RWPE2 (cell line): ENCODE measurements around the gene TIE1.

Experiments used
- ATAC-seq: fragments of 200-7000 bp; cut with Tn5 transposase; 3 replicates; pipeline ENCODE4 v1.9.1; 2021; ENCODE audit warnings: low read depth
- DNase-seq: peaks from one replicate; pipeline ENCODE4 v3.0.0-alpha.2; 2020; ENCODE audit warnings: low spot score
- H3K27ac ChIP-seq: fragments of 450-650 bp; 2 replicates; pipeline ENCODE4 v1.5.1; 2017; ENCODE audit warnings: mild to moderate bottlenecking; ENCODE audit not compliant: poor library complexity, severe bottlenecking
- H3K27me3 ChIP-seq: fragments of 250-450 bp; sonication (Bioruptor Pico); 2 replicates; pipeline ENCODE4 v1.5.1; 2021; ENCODE audit warnings: mild to moderate bottlenecking, moderate library complexity; ENCODE audit not compliant: insufficient read depth, poor library complexity, severe bottlenecking
- H3K36me3 ChIP-seq: fragments of 250-450 bp; sonication (Bioruptor Pico); 2 replicates; pipeline ENCODE4 v1.5.1; 2020; ENCODE audit warnings: low read depth, mild to moderate bottlenecking, moderate library complexity
- H3K4me1 ChIP-seq: fragments of 250-450 bp; sonication (Bioruptor Pico); 2 replicates; pipeline ENCODE4 v1.5.1; 2021; ENCODE audit warnings: mild to moderate bottlenecking, moderate library complexity; ENCODE audit not compliant: insufficient read depth, poor library complexity, severe bottlenecking
- H3K4me3 ChIP-seq: fragments of 250-450 bp; sonication (Bioruptor Pico); 2 replicates; pipeline ENCODE4 v1.5.1; 2021; ENCODE audit warnings: mild to moderate bottlenecking, moderate library complexity; ENCODE audit not compliant: severe bottlenecking
- H3K9me3 ChIP-seq: fragments of 250-450 bp; sonication (Bioruptor Pico); 2 replicates; pipeline ENCODE4 v1.5.1; 2021; ENCODE audit warnings: mild to moderate bottlenecking, moderate library complexity; ENCODE audit not compliant: severe bottlenecking
- TF ChIP-seq, protein P1 (sequence below): fragments of 450-650 bp; IDR thresholded peaks from one replicate; pipeline ENCODE4 v1.5.1; 2017; ENCODE audit warnings: mild to moderate bottlenecking, moderate library complexity; ENCODE audit not compliant: poor library complexity, severe bottlenecking

Gene TIE1

DNA sequence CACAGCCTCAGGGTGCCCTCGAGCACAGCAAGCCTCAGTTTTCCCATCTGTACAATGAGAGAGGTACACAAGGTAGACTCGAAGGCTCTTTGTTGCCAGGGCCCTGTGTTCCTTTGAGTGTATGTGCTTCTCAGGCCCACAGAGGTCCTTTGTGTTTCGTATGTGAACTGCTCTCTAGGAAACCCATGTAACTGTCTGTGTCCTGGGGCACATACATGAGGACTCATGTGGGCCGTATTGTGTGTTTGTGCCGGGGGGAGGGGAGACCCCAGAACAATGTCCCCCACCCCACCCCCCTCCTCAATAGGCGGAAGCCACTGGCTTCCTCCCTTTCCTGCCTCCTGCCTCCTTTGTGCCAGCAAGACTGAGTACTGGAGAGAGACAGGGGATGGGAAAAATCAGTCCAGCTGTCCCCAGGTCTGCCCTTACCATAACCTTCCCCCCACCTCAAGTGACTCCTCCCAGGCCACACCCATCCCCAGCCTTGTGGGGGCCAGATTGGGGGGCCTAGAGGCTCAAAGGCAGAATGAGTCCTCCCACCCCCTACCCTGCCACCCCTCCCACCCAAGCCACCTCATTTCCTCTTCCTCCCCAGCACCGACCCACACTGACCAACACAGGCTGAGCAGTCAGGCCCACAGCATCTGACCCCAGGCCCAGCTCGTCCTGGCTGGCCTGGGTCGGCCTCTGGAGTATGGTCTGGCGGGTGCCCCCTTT is at the start of gene TIE1:
Gene TIE1 (plus strand): TSS at position 605 of the 717 bp plus-strand sequence. CDS start 90 bp downstream, at position 695.
- no peaks in the 10 kb centered on the region for H3K27me3 ChIP-seq
- H3K4me3 ChIP-seq = no peak within 1 kb of the TSS
- no peaks in the 10 kb centered on the region for H3K4me1 ChIP-seq
- TF ChIP-seq, protein P1, sequence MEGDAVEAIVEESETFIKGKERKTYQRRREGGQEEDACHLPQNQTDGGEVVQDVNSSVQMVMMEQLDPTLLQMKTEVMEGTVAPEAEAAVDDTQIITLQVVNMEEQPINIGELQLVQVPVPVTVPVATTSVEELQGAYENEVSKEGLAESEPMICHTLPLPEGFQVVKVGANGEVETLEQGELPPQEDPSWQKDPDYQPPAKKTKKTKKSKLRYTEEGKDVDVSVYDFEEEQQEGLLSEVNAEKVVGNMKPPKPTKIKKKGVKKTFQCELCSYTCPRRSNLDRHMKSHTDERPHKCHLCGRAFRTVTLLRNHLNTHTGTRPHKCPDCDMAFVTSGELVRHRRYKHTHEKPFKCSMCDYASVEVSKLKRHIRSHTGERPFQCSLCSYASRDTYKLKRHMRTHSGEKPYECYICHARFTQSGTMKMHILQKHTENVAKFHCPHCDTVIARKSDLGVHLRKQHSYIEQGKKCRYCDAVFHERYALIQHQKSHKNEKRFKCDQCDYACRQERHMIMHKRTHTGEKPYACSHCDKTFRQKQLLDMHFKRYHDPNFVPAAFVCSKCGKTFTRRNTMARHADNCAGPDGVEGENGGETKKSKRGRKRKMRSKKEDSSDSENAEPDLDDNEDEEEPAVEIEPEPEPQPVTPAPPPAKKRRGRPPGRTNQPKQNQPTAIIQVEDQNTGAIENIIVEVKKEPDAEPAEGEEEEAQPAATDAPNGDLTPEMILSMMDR = no peak
- H3K27ac ChIP-seq = no peak within 1 kb of the TSS
- ATAC-seq (no peak), DNase-seq (no peak)
- no peaks in the 10 kb centered on the region for H3K36me3 ChIP-seq
- H3K9me3 ChIP-seq = no peaks in the 10 kb centered on the region

DNA sequence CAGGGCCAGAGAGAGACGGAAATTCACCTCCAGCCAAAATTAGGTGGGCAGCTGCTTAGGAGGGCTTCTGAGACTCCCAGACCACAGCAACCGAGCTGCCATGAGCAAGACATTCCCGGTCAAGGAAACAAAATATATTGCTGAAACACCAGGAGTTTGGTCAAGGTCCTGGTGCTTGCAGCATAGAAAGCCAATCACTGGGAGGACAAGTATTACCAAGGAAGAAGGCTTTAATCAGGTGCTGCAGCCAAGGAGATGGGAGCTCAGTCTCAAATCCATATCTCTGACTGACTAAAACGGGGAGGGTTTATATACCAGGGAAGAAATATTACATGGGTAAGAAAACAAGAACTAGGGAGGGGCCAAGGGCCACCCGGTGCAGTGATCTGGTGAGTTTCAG is 49.8 kb upstream of the TIE1 start:
- no peak for DNase-seq
- Histone ChIP-seq H3K27ac (no peak overlapping the region), H3K36me3 (no peaks in the 10 kb centered on the region), H3K4me3 (no peak overlapping the region), H3K9me3 (peaks cover 11% of the 10 kb centered on the region), H3K4me1 (no peaks in the 10 kb centered on the region), H3K27me3 (no peaks in the 10 kb centered on the region)
- no peak for ATAC-seq
- TF ChIP-seq, protein P1 = no peak

DNA sequence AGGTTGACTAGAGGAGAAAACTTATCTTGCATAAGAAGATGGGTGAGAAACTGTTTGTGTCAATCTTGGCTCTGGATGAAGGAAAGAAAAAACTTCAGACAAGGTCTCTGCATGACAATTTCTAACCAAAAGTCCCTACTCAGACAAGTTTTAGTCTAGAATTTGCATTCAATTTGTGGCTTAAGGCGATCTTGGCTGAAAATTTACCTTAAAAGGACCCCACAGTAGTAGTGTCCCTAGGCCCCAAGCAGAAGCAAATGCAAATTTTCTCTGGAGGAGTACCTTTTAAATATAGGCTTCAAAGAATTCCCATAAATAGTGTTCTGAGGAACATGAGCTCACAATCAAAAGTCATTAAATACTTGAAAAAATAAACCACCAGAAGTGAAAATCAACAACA is 48.6 kb upstream of the TIE1 start:
- peaks cover 7% of the 10 kb centered on the region for H3K9me3 ChIP-seq

DNA sequence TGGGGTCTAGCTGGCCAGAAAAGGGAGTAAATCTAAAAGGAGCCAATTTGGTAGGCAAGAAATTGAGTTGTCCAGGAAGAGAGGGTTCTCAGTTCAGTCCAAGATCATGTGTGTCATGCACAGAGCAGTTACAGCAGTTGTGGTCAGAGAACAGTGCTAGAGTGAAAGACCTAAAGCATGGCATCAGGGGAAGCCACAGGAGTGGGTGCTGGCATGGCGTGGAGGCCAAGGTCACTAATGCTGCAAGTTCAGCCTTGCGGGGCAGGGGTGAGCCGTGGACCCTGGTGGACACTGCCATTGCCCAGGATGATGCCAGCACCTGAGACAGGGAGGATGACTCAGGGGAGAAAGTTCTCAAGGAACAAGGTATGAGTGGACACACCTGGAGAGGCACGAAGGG is 47.6 kb upstream of the TIE1 start:
- no peaks in the 10 kb centered on the region for H3K4me1 ChIP-seq
- TF ChIP-seq, protein P1 = no peak
- H3K9me3 ChIP-seq = peaks cover 2% of the 10 kb centered on the region
- H3K36me3 ChIP-seq = no peaks in the 10 kb centered on the region
- DNase-seq (no peak), ATAC-seq (no peak)
- H3K27me3 ChIP-seq = no peaks in the 10 kb centered on the region
- H3K27ac ChIP-seq = no peak overlapping the region
- no peak overlapping the region for H3K4me3 ChIP-seq

More for the DNA sequence above, 48.6 kb upstream of the TIE1 start:
- TF ChIP-seq, protein P1 = no peak
- H3K27me3 ChIP-seq = no peaks in the 10 kb centered on the region
- ATAC-seq = no peak
- no peaks in the 10 kb centered on the region for H3K36me3 ChIP-seq
- H3K27ac ChIP-seq = no peak overlapping the region
- H3K4me3 ChIP-seq = no peak overlapping the region
- H3K4me1 ChIP-seq = no peaks in the 10 kb centered on the region
- no peak for DNase-seq

DNA sequence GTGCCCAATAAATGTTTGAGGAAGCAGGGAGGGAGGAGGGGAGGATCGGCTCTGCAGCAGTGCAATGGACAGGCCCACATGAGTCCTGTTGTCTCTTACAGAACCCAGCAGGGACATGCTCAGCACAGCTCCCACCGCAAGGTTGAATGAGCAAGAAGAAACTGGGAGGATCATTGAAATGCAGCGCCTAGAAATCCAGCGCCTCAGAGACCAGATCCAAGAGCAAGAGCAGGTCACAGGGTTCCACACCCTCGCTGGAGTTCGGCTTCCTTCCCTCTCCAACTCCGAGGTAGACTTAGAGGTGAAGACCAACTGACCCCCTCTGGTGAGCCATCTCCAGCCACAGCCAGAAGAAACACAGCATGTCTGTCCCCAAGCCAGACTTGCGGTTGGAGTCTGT is 46.9 kb upstream of the TIE1 start:
- Histone ChIP-seq H3K4me1 (no peaks in the 10 kb centered on the region), H3K36me3 (no peaks in the 10 kb centered on the region), H3K27ac (no peak overlapping the region), H3K4me3 (no peak overlapping the region), H3K9me3 (no peaks in the 10 kb centered on the region), H3K27me3 (no peaks in the 10 kb centered on the region)
- no peak for DNase-seq
- ATAC-seq = no peak
- TF ChIP-seq, protein P1 = no peak
